Measurements from ENCODE around the gene ZNF790.

Gene ZNF790

GRCh38 chr19:36847968-36848367, 9.8 kb upstream of the ZNF790 start:
- no peak for TF ChIP-seq CTCF (IDR thresholded peaks at IDR 0.05; ENCODE audit: low read depth, low read length, missing control alignments)
- H3K4me3 ChIP-seq (replicated peaks; ENCODE audit: low read depth, low read length), result no peak overlapping the region
- DNase-seq (ENCODE audit: extremely low read depth, low read depth), result no peak

- DNase-seq (ENCODE audit: extremely low read depth, low read depth), result no peak
- peak overlapping the region; percentile 59 for H3K4me3 ChIP-seq (replicated peaks; ENCODE audit: low read depth, low read length)
- no peak for TF ChIP-seq CTCF (IDR thresholded peaks at IDR 0.05; ENCODE audit: low read depth, low read length, missing control alignments)
Measured at GRCh38 chr19:36838784-36839324, 667 bp upstream of the ZNF790 start.

DNA sequence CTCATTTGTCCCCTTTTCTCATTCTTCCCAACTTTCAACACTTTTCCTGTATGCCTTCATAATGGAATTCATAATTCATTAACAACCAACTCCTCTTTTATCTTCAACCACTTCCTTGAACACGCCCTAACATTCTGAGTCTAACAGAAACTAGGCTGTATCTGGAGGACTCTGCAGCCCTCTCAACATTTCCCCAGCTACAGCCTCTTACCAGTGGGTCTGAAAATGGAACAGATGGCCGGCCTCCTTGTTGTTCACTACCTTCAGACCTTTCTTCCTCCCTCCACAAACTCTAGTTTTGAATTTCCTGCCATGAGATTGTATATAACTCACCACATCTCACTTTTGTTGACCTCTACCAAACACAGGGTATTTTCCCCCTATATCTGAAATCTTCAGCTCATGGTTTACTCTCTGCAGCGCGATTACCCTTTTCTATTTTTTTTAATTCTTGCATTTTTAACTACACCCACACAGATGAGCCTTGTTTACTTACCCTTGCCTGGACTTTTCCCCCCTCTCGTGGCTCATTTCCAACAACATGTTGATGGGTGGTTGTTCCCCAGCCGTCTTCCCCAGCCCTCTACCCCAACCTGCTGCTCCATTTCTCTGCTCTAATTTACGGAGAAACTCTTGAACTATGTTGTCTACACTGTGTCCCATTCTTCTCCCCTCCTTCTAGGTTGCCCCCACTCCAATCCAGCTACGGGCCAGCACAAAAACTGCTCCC, 846 bp downstream of the ZNF790 start:
- no peak for TF ChIP-seq CTCF (IDR thresholded peaks at IDR 0.05; ENCODE audit: low read depth, low read length, missing control alignments)
- no peak for DNase-seq (ENCODE audit: extremely low read depth, low read depth)
- H3K4me3 ChIP-seq (replicated peaks; ENCODE audit: low read depth, low read length), result peak overlapping the region; percentile 59

GRCh38 chr19:36833430-36833829, 4.8 kb downstream of the ZNF790 start:
- no peak for TF ChIP-seq CTCF (IDR thresholded peaks at IDR 0.05; ENCODE audit: low read depth, low read length, missing control alignments)
- no peak for DNase-seq (ENCODE audit: extremely low read depth, low read depth)

DNA sequence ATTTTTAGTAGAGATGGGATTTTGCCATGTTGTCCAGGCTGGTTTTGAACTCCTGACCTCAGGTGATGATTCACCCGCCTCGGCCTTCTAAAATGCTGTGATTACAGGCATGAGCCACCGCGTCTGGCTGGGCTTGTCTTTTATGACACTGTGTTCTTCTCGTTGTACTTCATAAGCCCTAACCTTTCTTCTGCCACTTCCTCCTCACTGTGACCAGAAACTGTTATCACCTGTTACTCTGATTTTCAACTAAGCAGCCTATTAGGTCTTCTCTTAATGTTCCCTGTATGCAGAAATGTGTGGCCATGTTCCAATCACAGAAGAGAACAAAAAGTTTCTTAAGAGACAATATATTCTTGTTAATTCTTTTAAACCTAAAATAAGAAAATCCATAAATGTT, 16.4 kb downstream of the ZNF790 start:
- H3K4me3 ChIP-seq (replicated peaks; ENCODE audit: low read depth, low read length), result no peak overlapping the region
- TF ChIP-seq CTCF (IDR thresholded peaks at IDR 0.05; ENCODE audit: low read depth, low read length, missing control alignments), result no peak
- DNase-seq (ENCODE audit: extremely low read depth, low read depth), result no peak

More at GRCh38 chr19:36833430-36833829, 4.8 kb downstream of the ZNF790 start:
- H3K4me3 ChIP-seq (replicated peaks; ENCODE audit: low read depth, low read length), result no peak overlapping the region

GRCh38 chr19:36819130-36819630, 19.0 kb downstream of the ZNF790 start:
- no peak for DNase-seq (ENCODE audit: extremely low read depth, low read depth)
- no peak for TF ChIP-seq CTCF (IDR thresholded peaks at IDR 0.05; ENCODE audit: low read depth, low read length, missing control alignments)
- no peak overlapping the region for H3K4me3 ChIP-seq (replicated peaks; ENCODE audit: low read depth, low read length)
